Glomerular endothelial cell (primary cell): ENCODE data around the gene LNX1. TPM values are rescaled to one million over a fixed set of nuclear protein-coding genes. Genes with fewer than 3 reads are reported as not detected.

Experiments used
- DNase-seq: peaks from one replicate; pipeline ENCODE4 v3.0.0-alpha.2; 2011; ENCODE audit warnings: low read depth, low spot score; ENCODE audit errors: extremely low read depth
- total RNA-seq: library from RNA; depleted of rRNA; stranded (reverse); fragments of >200 nt; gene quantifications from 2 replicates; pipeline ENCODE4 v1.2.3, GENCODE V29; 2015

LNX1 gene
- total RNA-seq, 1 donor from 2014 or later = 1.6 TPM

GRCh38 chr4:53575552-53575951, 15.7 kb downstream of the LNX1 start:
- no peak for DNase-seq

GRCh38 chr4:53574528-53574927, 16.8 kb downstream of the LNX1 start:
- DNase-seq = no peak

GRCh38 chr4:53573696-53574095, 17.6 kb downstream of the LNX1 start:
- DNase-seq = no peak

GRCh38 chr4:53572600-53572994, 18.7 kb downstream of the LNX1 start:
- no peak for DNase-seq

GRCh38 chr4:53571936-53572599, 19.2 kb downstream of the LNX1 start:
- no peak for DNase-seq

- DNase-seq = no peak
These were observed 27.5 kb downstream of the LNX1 start for GRCh38 chr4:53563824-53564223.

- DNase-seq = no peak
These were observed 28.9 kb downstream of the LNX1 start for GRCh38 chr4:53562409-53562808.

- DNase-seq = no peak
These were observed 32.2 kb downstream of the LNX1 start for GRCh38 chr4:53559021-53559620.

- no peak for DNase-seq
These were observed 33.1 kb downstream of the LNX1 start for GRCh38 chr4:53558065-53558801.

- no peak for DNase-seq
These were observed 33.6 kb downstream of the LNX1 start for GRCh38 chr4:53557669-53558064.

GRCh38 chr4:53556651-53557050, 34.6 kb downstream of the LNX1 start:
- no peak for DNase-seq

GRCh38 chr4:53553486-53554210, 37.6 kb downstream of the LNX1 start:
- DNase-seq = no peak

- no peak for DNase-seq
These were observed 38.6 kb downstream of the LNX1 start for GRCh38 chr4:53552711-53553110.

- DNase-seq = no peak
These were observed 39.3 kb downstream of the LNX1 start for GRCh38 chr4:53551958-53552357.

- no peak for DNase-seq
These were observed 39.9 kb downstream of the LNX1 start for GRCh38 chr4:53551281-53551864.

- no peak for DNase-seq
These were observed 42.6 kb downstream of the LNX1 start for GRCh38 chr4:53548662-53549061.

- no peak for DNase-seq
These were observed 43.3 kb downstream of the LNX1 start for GRCh38 chr4:53547983-53548382.

- DNase-seq = no peak
These were observed 45.2 kb downstream of the LNX1 start for GRCh38 chr4:53545942-53546581.

GRCh38 chr4:53545273-53545672, 46.0 kb downstream of the LNX1 start:
- no peak for DNase-seq

GRCh38 chr4:53543561-53543960, 47.7 kb downstream of the LNX1 start:
- no peak for DNase-seq
